Stimulated activated CD4-positive, alpha-beta T cell treated with anti-CD3 and anti-CD28 coated beads, Interleukin-12 subunit alpha, Interleukin-12 subunit beta, amount 100 ng/mL, for 48 hours (primary cell): ENCODE data around the gene IGFLR1.
A peak's percentile ranks its signal among the peaks of the same experiment; 100 is the strongest.

Experiments used
- DNase-seq, 3 donors: peaks; one replicate each; pipeline ENCODE4 v3.0.0-alpha.2; 2020; ENCODE audit warnings: low read depth in 2 of 3, low spot score in 1 of 3

Gene IGFLR1

GRCh38 chr19:35755550-35756376 is 13.5 kb upstream of the IGFLR1 start:
- DNase-seq = peak in 2 of 3 donors; percentile 36 to 41

GRCh38 chr19:35755131-35755549 is 12.9 kb upstream of the IGFLR1 start:
- DNase-seq = no peak

GRCh38 chr19:35754370-35755130 is 12.3 kb upstream of the IGFLR1 start:
- no peak for DNase-seq

GRCh38 chr19:35753634-35754369 is 11.6 kb upstream of the IGFLR1 start:
- DNase-seq = no peak

GRCh38 chr19:35752746-35753350 is 10.6 kb upstream of the IGFLR1 start:
- no peak for DNase-seq

- no peak for DNase-seq
Observed at GRCh38 chr19:35751839-35752745, 9.8 kb upstream of the IGFLR1 start.

GRCh38 chr19:35750167-35750566 is 7.9 kb upstream of the IGFLR1 start:
- no peak for DNase-seq

- DNase-seq = peak; percentile 97 to 99 (median 98)
Observed at GRCh38 chr19:35748106-35749020, 6.1 kb upstream of the IGFLR1 start, which contains the start of gene LIN37. Gene LIN37 (plus strand): TSS chr19:35748576. CDS start chr19:35748725, 149 bp downstream.

GRCh38 chr19:35746531-35746930 is 4.3 kb upstream of the IGFLR1 start:
- DNase-seq = no peak

- DNase-seq = no peak
Observed at GRCh38 chr19:35746087-35746462, 3.8 kb upstream of the IGFLR1 start.

GRCh38 chr19:35745328-35746086 is 3.3 kb upstream of the IGFLR1 start, which contains the start of the genes PSENEN and U2AF1L4:
Gene PSENEN (plus strand): TSS chr19:35745651. CDS start chr19:35745931, 280 bp downstream.
Gene U2AF1L4 (minus strand): TSS chr19:35745418. CDS start chr19:35745391, 27 bp downstream.
- DNase-seq = peak; percentile 90 to 93 (median 90)

- DNase-seq = peak; percentile 90
Observed at GRCh38 chr19:35744430-35745327, 2.4 kb upstream of the IGFLR1 start.

- DNase-seq = no peak
Observed at GRCh38 chr19:35743640-35744429, 1.6 kb upstream of the IGFLR1 start.

- DNase-seq = no peak
Observed at GRCh38 chr19:35741203-35741515, 1.1 kb downstream of the IGFLR1 start.

GRCh38 chr19:35740423-35741202 is 1.6 kb downstream of the IGFLR1 start:
- peak; percentile 92 to 94 (median 93) for DNase-seq

GRCh38 chr19:35740108-35740422 is 2.2 kb downstream of the IGFLR1 start:
- DNase-seq = no peak
